Left cardiac atrium (tissue), 4 donors: ENCODE results near the gene GIT2. TPM values are rescaled to one million over a fixed set of nuclear protein-coding genes. Genes with fewer than 3 reads are reported as not detected.
A peak's percentile ranks its signal among the peaks of the same experiment; 100 is the strongest.
"Not testable (repeated sequence)": the region's sequence is repeated elsewhere in the genome, so short reads cannot be mapped to it uniquely, and the experiment has no call there.

ENCODE experiments used
- ATAC-seq, 2 donors: fragments of 200-7000 bp; cut with Tn5 transposase; one replicate each; pipeline ENCODE4 v1.9.1; 2020; ENCODE audit warnings: mild to moderate bottlenecking in 2 of 2, moderate library complexity in 2 of 2
- DNase-seq: peaks from one replicate; pipeline ENCODE4 v3.0.0-alpha.2; 2020
- intact Hi-C, 2 donors: fragments of 100-400 bp; cut with DNase I; formaldehyde crosslinking; loops; one replicate each; pipeline versions ENCODE4 v1.14.1 to v1.15.1; 2022 to 2023
- total RNA-seq, 2 donors: library from RNA; stranded (reverse); fragmentation: NEBNext Ultra II Directional; extraction: Animal tissue kit (Norgen Biotek cat#: 25700); gene quantifications; one replicate each; pipeline ENCODE4 v1.2.1, GENCODE V29; 2021
- donor health status: DM: no; HTN: yes; CAD: no.
- donor health status: DM: no; HTN: yes; CAD: no; lungs with severe emphysema.
- donor health status: DM: yes; HTN: yes; CAD: no.
- donor health status: Dilated cardiomyopathy.

The GIT2 gene
- total RNA-seq, 2 donors from 2014 or later = 34.5 to 35.3 TPM

- ATAC-seq, intact Hi-C loops: not testable (repeated sequence)
Measured at GRCh38 chr12:109929326-109929725, 66.8 kb downstream of the GIT2 start.

GRCh38 chr12:109928058-109928656 lies 68.0 kb downstream of the GIT2 start:
- DNase-seq (no peak), ATAC-seq (no peak)
- intact Hi-C loops = no loop called here

More at GRCh38 chr12:109929326-109929725, 66.8 kb downstream of the GIT2 start:
- DNase-seq = not testable (repeated sequence)

- peak; percentile 36 to 51 for ATAC-seq
- DNase-seq = no peak
- intact Hi-C loops = no loop called here
Measured at GRCh38 chr12:109927622-109928021, 68.5 kb downstream of the GIT2 start.

- DNase-seq (no peak), ATAC-seq (no peak)
- intact Hi-C loops = no loop called here
Measured at GRCh38 chr12:109926488-109927210, 69.5 kb downstream of the GIT2 start.

- ATAC-seq (no peak), DNase-seq (no peak)
- intact Hi-C loops = no loop called here
Measured at GRCh38 chr12:109926016-109926415, 70.2 kb downstream of the GIT2 start.

- DNase-seq = no peak
- ATAC-seq = no peak
- intact Hi-C loops = no loop called here
Measured at GRCh38 chr12:109925185-109925840, 70.9 kb downstream of the GIT2 start.

GRCh38 chr12:109923481-109924245 lies 72.5 kb downstream of the GIT2 start:
- DNase-seq (no peak), ATAC-seq (no peak)
- intact Hi-C loops = no loop called here

- DNase-seq (no peak), ATAC-seq (no peak)
- intact Hi-C loops = no loop called here
Measured at GRCh38 chr12:109923038-109923437, 73.1 kb downstream of the GIT2 start.

- no peak for ATAC-seq
- intact Hi-C loops = no loop called here
- no peak for DNase-seq
Measured at GRCh38 chr12:109921982-109922381, 74.2 kb downstream of the GIT2 start.

- no peak for ATAC-seq
- no peak for DNase-seq
Measured at GRCh38 chr12:109920261-109920780, 75.8 kb downstream of the GIT2 start.

GRCh38 chr12:109919456-109919855 lies 76.7 kb downstream of the GIT2 start:
- no peak for ATAC-seq
- no peak for DNase-seq
- intact Hi-C loops = no loop called here

More at GRCh38 chr12:109920261-109920780, 75.8 kb downstream of the GIT2 start:
- intact Hi-C loops = no loop called here

- intact Hi-C loops = no loop called here
- ATAC-seq (no peak), DNase-seq (no peak)
Measured at GRCh38 chr12:109916045-109916444, 80.1 kb downstream of the GIT2 start.

- DNase-seq (no peak), ATAC-seq (peak in 1 of 2 donors; percentile 24)
- intact Hi-C loops = no loop called here
Measured at GRCh38 chr12:109915171-109916040, 80.8 kb downstream of the GIT2 start.

- no peak for ATAC-seq
- intact Hi-C loops = no loop called here
- DNase-seq = no peak
Measured at GRCh38 chr12:109914461-109914860, 81.7 kb downstream of the GIT2 start.

- DNase-seq (no peak), ATAC-seq (peak in 1 of 2 donors; percentile 30)
- intact Hi-C loops = no loop called here
Measured at GRCh38 chr12:109912855-109913321, 83.3 kb downstream of the GIT2 start.

- ATAC-seq = no peak
- intact Hi-C loops = no loop called here
- DNase-seq = no peak
Measured at GRCh38 chr12:109910969-109911348, 85.2 kb downstream of the GIT2 start.

- intact Hi-C loops = no loop called here
- ATAC-seq = no peak
Measured at GRCh38 chr12:109910254-109910968, 85.8 kb downstream of the GIT2 start.

GRCh38 chr12:109905301-109905700 lies 90.9 kb downstream of the GIT2 start:
- intact Hi-C loops = no loop called here
- ATAC-seq (no peak), DNase-seq (no peak)

More at GRCh38 chr12:109910254-109910968, 85.8 kb downstream of the GIT2 start:
- DNase-seq = no peak
